GF-D8 (cell line): ENCODE results near the gene TBC1D22A.
"Not testable (repeated sequence)": the region's sequence is repeated elsewhere in the genome, so short reads cannot be mapped to it uniquely, and the experiment has no call there.

Experiments used
- DNase-seq: peaks from one replicate; lab custom pipeline; 2025; lab: John Stamatoyannopoulos, UW

TBC1D22A gene

DNA sequence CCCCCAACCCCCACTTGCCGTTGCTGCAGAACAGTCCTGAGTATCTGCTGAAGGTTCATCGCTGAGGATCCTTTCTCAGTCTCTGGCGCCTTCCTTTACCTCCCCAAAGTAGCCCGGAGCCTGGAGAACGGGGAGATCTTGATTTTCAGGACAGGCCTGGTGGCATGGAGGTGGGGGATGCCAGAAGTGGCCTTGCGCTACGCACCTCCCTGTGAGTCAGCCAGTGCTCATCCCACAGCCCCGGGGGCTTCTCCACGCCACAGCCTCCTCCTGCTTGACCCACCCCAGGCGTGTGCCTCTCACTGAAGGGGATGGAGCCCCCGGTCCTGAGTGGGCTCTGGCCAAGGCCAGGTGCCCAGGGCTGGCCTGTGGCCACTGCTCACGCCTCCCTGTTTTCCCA, 339.6 kb downstream of the TBC1D22A start:
- no peak for DNase-seq

- no peak for DNase-seq
These were observed 340.2 kb downstream of the TBC1D22A start for GRCh38 chr22:47102648-47103047.

- no peak for DNase-seq
These were observed 342.6 kb downstream of the TBC1D22A start for GRCh38 chr22:47105085-47105484.

GRCh38 chr22:47106806-47107205, 344.4 kb downstream of the TBC1D22A start:
- DNase-seq: no peak

- DNase-seq: no peak
These were observed 345.0 kb downstream of the TBC1D22A start for GRCh38 chr22:47107431-47107830.

DNA sequence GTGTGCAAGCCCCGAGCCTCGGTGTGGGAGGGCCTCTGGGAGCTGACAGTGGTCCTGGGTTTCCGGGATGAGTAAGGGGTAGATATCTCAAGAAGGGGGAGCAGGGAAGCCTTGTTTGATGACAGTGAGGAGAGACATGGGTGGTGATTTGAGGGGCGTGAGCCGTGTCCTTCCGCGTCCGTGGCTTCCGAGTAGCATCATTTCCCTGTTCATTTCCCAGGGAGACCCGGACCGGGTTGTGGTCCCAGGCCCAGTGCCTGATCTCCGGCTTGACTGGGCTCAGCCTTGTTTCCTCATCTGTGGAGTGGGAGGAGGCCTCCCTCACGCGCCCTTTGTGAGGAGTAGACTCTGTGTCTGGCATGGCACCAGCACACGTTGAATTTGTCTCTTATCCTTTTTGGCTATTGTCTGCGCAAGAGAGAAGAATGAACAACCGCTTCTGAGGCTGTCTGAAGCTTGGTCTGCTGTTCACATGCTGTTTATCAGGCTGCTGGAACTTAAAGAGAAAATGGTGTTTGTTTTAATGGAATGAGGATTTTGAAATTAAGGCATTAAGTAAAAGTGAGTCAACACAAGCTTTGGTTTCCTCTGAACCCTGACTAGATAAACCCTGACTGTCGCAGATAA, 348.5 kb downstream of the TBC1D22A start:
- DNase-seq: no peak

GRCh38 chr22:47111626-47112581, 349.5 kb downstream of the TBC1D22A start:
- DNase-seq: no peak

GRCh38 chr22:47112582-47112965, 350.1 kb downstream of the TBC1D22A start:
- DNase-seq: no peak

GRCh38 chr22:47112994-47113852, 350.8 kb downstream of the TBC1D22A start:
- no peak for DNase-seq

GRCh38 chr22:47113853-47114415, 351.5 kb downstream of the TBC1D22A start:
- no peak for DNase-seq

DNA sequence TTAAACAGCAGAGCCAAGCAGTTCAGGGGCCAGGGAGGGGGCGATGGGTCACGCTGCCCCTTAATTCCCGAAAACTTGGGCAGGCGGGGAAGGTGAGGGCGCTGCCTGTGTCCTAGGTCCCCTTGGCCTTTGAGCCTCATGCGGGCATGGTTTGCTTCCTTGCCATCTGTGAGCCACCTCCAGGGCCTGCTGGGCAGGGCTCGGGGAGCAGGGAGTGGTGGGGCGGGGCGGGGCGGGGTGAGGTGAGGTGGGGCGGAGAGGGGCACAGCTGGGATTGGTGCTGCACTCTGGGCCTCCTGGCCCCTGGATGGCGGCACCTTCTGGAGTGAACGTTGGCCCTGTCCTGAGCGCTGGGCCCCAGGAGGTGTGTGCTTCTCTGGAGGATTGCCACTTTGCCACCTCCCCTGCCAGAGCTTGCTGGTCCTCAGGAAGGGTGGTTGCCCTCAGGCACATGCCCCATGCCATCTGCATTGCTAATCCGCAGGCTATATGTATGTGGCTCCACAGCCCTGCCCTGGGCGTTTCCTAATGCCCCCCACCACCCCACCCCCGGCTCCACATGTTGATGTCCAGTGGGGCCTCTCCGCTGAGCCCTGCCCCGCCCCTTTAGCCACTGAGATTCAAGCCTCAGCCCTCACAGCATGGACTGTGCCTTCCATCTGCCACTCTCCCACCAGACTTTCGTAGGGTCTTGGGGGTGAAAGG, 352.5 kb downstream of the TBC1D22A start:
- DNase-seq: no peak

GRCh38 chr22:47115518-47115890, 353.1 kb downstream of the TBC1D22A start:
- no peak for DNase-seq

DNA sequence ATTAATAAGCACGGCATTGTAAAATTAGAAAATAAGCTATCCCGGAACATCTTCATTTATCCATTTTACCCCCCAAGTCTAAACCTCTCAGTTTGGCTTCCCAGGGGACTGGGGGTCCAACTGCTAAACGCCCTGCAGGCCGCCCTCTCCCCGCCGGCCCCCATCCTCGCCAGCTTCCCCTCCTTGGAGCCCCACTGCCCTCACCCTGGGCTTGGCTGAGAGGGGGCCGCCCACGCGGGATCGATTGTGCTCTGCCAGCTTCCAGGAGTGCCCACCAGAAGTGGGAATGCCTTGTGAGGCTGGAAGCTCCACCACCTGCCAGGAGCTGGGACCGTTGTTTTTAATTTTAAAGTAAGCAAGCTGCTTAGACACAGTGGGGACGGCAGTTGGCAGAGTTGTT, 353.5 kb downstream of the TBC1D22A start:
- DNase-seq: no peak

GRCh38 chr22:47116426-47117341, 354.2 kb downstream of the TBC1D22A start:
- no peak for DNase-seq

- DNase-seq: not testable (repeated sequence)
These were observed 355.0 kb downstream of the TBC1D22A start for GRCh38 chr22:47117442-47117841.

DNA sequence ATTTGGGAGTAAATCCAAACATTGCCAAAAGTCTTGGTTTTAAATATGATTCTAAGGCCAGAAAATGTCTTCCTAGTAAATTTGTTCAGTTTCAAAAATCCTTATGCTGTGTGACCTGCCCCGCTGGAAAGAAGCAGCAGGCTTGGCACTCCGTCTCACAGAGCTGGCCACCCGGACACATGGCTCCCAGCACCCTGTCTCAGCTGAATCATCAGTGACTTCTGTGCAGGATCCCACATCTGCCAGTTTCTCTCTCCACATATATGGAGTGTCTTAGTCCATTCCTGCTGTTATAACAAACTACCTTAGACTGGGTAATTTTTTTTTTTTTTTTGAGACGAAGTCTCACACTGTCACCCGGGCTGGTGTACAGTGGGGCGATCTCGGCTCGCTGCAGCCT, 356.7 kb downstream of the TBC1D22A start:
- DNase-seq: no peak

DNA sequence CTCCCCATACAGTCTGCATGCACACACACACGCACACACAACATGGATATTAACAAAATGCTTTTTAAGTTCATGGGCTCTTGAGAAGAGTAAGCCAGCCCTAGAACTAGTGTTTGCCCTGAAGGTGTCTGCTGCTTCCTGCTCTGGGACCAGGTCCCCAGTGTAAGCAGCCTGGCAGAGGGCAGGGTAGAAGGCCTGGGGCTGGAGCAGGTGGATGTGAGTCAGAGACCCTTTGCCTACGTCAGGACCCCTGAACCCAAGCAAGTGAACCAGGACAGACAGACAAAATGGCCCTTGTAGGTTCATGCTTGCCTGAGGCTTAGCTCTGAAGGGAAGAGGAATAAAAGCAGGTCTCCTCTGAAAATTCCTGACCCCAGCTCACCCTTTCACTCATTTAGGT, 357.9 kb downstream of the TBC1D22A start:
- no peak for DNase-seq

DNA sequence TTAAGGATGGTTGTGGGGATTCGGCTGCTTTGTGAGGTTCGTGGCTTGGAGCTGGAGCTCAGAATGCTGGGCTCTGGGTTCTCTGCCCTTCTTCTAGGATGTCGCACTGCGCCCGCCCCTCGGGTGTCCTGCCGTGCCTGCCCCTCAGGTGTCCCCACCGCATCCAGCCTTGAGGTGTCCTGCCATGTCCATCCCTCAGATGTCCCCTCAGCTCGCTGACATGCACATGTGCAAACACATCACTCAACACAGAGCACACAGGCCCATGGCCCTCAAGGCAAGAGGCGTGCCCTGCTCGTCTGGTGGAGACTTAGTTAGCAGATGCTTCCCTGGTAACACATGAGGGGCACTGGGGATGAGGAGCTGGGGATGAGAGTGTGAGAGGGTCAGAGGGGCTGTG, 359.3 kb downstream of the TBC1D22A start:
- no peak for DNase-seq

DNA sequence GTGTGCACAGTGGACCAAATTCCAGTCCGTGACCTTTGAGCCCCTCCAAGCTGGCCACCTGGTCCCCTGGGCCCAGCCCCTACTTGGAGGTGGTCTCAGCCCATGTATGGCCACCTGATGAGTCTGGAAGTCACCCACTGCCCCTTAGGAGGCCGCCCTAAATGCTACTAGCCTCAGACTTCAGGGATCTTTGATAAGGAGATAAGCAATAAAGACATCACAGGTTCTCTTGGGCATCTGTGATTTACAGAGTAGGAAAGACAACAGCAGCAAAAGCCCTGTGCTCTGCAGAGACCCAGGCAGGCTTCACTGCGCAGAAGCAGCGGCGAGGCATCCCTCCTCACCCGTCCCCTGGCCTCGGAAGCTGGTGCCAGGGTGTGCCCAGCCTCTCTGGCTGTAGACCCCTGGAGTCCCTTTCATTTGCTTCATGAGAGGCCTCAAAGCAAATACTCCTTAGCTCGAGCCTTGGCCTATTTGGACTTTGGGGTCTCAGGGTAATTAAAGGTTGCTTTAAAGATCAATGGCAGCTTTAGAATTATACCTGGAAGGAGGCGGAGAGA, 360.1 kb downstream of the TBC1D22A start:
- no peak for DNase-seq
